GM12875 (cell line): ENCODE measurements around the gene TMEM198.

ENCODE experiments used
- H3K4me3 ChIP-seq: one replicate; pipeline ENCODE4 v1.5.1; 2011; ENCODE audit warnings: low read depth, low read length, control low read depth
- CTCF ChIP-seq: IDR thresholded peaks from 2 replicates; pipeline ENCODE4 v1.5.1; 2011; ENCODE audit warnings: low read depth, mild to moderate bottlenecking, control low read depth, inconsistent platforms, low read length, moderate library complexity, borderline replicate concordance; ENCODE audit not compliant: insufficient read depth

Gene TMEM198, protein sequence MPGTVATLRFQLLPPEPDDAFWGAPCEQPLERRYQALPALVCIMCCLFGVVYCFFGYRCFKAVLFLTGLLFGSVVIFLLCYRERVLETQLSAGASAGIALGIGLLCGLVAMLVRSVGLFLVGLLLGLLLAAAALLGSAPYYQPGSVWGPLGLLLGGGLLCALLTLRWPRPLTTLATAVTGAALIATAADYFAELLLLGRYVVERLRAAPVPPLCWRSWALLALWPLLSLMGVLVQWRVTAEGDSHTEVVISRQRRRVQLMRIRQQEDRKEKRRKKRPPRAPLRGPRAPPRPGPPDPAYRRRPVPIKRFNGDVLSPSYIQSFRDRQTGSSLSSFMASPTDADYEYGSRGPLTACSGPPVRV

GRCh38 chr2:219543596-219544358 is at the start of gene TMEM198, which contains the start of gene CHPF:
Gene TMEM198, plus strand, starts transcription at chr2:219544028. Its CDS starts 700 bp downstream, at chr2:219544728.
Gene CHPF, minus strand, starts transcription at chr2:219543809. Its CDS starts 271 bp downstream, at chr2:219543538.
- TF ChIP-seq CTCF: no peak

DNA sequence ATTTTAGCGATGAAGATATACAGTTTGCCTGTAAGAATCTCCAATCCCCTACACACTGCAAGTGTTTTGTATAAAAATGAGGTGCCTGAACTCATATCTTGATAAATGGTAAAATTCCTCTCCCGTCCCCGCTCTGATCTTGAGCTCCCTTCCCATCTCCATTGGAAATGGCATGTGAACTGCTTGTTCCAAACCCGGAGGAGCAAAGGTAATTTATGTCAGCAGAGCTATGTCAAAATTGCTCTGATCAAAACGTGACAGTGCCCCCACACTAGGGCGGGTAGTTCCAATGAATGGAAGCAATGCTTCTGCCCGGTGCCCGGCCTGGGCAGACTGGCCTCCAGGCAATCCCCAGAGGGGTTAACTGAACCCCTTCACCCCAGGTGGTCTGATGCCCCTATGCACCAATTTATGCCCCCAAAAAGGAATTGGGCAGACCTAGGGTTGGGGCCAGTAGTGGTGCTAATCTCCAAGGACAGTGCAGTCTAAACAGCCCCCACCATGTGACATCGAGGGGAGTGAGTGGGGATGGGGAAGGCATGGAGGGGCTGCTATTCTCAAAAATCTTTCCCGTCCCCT is 48.8 kb upstream of the TMEM198 start:
- no peak for TF ChIP-seq CTCF
- no peak overlapping the region for H3K4me3 ChIP-seq

More at GRCh38 chr2:219543596-219544358, at the start of gene TMEM198, which contains the start of gene CHPF:
- H3K4me3 ChIP-seq: peak within 1 kb of the TSS; percentile 61

GRCh38 chr2:219495531-219496122 is 48.2 kb upstream of the TMEM198 start:
- no peak overlapping the region for H3K4me3 ChIP-seq

DNA sequence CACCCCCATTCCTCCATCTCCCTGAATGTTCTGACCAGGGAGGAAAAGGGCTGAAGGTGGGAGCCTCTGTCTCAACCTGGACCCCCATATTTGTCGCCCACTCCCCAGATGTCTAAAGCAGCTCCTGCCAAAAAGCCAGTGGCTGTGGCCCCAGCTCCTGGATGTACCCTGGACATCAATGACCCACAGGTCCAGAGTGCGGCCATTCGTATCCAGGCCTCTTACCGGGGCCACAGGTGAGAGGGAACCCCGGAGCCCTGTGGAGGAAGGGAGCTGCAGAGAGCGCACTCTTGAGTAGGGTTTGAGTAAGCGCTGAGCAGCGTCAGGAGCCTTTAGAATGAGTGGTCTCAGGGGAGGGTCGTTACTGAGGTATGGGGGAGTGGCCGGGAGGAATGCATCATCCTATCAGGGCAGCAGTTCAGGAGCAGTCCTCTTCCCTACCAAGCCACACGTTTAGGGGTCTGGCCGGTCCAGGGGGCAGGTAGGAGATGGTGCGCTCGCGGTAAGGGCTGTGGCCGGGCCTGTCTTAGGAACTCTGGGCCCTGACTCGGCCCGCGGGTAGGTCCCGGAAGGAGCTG is 47.5 kb upstream of the TMEM198 start:
- no peak for TF ChIP-seq CTCF
- H3K4me3 ChIP-seq: no peak overlapping the region

More at GRCh38 chr2:219495531-219496122, 48.2 kb upstream of the TMEM198 start:
- peak; percentile 62 for TF ChIP-seq CTCF

DNA sequence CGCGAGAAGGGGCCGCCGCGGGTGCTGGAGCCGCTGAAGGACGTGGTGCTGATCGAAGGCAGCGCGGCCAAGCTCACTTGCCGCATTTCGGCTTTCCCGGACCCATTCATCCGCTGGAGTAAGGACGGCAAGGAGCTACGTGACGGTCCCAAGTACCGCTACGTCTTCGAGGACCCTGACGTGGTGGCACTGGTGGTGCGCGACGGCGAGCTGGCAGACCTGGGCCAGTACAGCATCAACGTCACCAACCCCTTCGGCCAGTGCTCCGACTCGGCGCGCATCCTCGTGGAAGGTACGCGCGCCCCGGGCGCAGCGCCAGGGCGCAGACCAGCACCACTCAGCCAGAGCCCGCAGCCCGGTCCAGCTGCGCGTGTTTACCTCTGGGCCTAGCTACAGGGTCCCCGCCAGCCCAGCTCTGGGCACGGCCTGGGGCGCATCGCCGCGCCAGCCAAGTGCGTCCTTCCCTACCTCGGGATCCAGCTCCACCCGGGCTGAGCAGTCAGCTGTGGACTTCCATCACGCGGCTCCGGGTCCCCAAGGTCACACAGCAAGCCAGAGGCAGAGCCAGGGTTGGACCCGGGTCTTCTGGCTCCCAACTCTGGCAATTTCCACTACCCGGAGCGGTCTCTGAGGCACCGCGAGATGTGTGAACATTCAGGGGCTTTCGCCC is 46.9 kb upstream of the TMEM198 start:
- TF ChIP-seq CTCF: no peak
- no peak overlapping the region for H3K4me3 ChIP-seq
